NOMO-1 (cell line): ENCODE data around the gene RNF4.
"Not testable (repeated sequence)": the region's sequence is repeated elsewhere in the genome, so short reads cannot be mapped to it uniquely, and the experiment has no call there.

Experiments used
- DNase-seq, 2 experiments: peaks; one replicate each; lab custom pipeline; 2025; ENCODE audit not compliant: unreplicated experiment in 2 of 2; lab: John Stamatoyannopoulos, UW

The RNF4 gene

GRCh38 chr4:2457481-2458295 is 11.2 kb upstream of the RNF4 start:
- DNase-seq, result no peak

- no peak for DNase-seq
These were observed 10.1 kb upstream of the RNF4 start for GRCh38 chr4:2458546-2459491.

GRCh38 chr4:2459589-2460349 is 9.1 kb upstream of the RNF4 start:
- DNase-seq, result no peak

DNA sequence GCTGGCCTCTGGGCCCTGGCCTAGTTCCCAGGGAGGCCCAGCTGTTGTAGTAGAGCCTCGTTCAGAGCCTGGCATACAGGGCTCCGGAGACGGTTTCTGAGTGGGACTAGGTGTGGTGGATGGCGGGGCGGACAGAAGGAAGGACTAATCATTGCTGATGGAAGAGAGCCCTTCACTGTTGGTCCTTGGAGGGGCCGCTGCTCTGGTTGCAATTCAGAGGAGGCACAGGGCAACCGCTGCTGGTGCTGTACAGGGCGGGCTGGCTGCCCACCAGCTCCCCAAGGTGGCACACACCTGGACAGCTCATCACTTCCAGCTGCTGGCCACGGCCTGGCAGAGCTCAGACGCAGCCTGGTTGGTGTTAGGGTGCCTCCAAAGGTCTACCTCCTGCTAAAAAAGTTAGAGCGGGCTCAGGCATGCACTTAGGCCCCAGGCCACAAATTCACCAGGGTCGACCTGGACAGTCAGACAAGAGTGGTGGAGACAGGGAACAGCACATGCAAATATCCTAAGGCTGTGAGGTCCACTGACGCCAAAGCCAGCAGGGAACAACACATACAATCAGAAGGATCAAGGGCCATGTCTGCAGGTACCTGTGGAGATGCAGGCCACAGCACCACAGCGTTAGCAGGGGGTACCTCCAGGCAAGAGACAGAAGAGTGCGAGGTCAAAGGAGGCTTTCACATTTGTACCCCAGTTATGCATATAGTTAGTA is 7.5 kb upstream of the RNF4 start:
- no peak for DNase-seq

- DNase-seq, result peak; percentile 43 to 69
These were observed 6.5 kb upstream of the RNF4 start for GRCh38 chr4:2462218-2462991.

DNA sequence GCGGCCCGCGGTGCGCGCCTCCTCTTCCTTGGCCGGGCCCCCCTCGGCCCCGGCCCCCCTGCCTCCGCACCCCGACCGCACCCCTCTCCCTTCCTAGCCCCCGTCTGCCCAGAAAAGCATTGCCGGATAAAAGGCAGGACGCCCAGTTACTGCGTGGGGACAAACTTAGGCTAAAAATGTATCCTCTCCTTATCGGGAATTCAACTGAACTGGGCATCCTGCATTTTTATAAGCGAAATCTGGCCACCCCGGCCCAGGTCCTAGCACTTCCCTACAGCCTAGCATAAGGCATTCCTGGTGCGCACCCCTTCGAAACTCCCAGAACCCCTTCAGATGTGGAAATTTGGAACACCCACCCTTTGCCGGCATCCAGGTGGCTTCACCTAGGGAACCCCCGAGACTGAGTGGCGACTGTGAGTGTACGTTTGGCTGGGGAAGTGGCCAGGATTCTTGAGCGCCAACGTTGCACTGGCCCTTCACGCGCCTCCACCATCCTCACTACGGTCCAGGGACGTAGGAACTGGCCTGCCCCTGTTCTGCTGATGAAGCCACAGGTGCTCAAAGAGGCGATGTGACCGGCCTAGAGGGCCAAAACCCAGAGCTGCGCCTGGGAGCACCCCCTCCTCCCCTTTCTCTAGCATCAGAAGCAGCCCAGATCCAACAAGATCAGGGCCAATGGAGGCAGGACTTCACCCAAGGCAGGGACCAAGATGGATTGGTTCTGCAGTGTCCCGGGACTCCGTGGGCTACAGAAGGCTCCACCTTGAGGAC is 5.7 kb upstream of the RNF4 start:
- DNase-seq, result no peak

- DNase-seq, result no peak
These were observed 3.9 kb upstream of the RNF4 start for GRCh38 chr4:2465032-2465431.

GRCh38 chr4:2465544-2465943 is 3.4 kb upstream of the RNF4 start:
- not testable (repeated sequence) for DNase-seq

GRCh38 chr4:2469192-2469984 is 482 bp downstream of the RNF4 start:
- DNase-seq, result peak; percentile 32 to 46

GRCh38 chr4:2470791-2471190 is 1.9 kb downstream of the RNF4 start:
- no peak for DNase-seq

DNA sequence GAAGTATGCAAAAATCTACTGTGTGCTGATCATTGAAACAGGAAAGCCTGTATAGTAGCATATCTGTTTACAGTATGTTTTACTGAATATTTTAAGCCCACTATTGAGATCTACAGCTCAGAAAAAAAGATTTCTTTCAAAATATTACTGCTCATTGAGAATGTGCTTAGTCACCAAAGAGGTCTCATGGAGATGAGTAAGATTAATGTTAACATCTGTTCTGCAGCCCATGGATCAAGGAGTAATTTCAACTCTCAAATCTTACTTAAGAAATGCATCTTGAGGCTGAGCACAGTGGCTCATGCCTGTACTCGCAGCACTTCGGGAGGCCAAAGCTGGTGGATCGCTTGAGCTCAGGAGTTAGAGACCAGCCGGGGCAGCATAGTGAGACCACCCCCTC is 3.3 kb downstream of the RNF4 start:
- DNase-seq, result no peak

- DNase-seq, result no peak
These were observed 9.3 kb downstream of the RNF4 start for GRCh38 chr4:2478229-2478628.

DNA sequence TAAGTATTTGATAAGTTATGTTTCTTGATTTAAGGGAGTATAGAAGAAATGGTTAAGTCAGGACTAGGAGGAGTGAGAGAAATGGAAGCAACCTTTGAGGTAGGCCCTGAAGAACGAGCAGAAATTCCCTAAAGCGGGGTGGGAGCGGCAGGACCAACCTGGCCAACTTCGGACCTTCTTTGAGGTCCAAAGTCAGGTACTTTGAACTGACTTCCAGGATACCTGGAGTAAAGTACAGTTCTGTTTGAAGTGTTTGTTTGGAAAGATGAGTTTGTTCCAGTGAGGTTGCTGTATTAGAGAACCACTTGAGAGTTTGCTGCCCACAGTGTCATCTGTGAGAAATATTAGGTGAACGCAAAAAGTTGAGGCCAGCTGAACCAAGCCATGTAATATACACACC is 11.7 kb downstream of the RNF4 start:
- DNase-seq, result no peak

DNA sequence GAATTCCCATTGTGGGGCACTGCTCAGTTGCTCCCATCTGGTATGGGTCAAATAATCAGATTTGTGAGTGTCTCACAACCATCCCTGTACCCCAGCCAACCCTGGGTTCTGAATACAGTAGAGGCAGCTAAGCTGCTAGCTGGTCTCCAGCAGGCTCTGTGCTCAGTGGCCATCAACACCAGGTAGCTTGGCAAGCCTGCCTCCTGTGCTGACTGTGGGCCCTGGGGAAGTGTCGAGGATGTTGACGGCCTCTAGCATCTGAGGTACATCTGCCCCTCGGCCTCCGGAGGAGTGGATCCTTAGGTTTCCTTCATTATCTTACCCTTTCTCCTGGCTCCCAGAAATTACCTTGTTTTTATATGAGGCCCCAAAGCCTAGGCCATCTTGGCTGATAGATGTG is 13.3 kb downstream of the RNF4 start:
- no peak for DNase-seq

- DNase-seq, result no peak
These were observed 13.8 kb downstream of the RNF4 start for GRCh38 chr4:2482693-2483092.

DNA sequence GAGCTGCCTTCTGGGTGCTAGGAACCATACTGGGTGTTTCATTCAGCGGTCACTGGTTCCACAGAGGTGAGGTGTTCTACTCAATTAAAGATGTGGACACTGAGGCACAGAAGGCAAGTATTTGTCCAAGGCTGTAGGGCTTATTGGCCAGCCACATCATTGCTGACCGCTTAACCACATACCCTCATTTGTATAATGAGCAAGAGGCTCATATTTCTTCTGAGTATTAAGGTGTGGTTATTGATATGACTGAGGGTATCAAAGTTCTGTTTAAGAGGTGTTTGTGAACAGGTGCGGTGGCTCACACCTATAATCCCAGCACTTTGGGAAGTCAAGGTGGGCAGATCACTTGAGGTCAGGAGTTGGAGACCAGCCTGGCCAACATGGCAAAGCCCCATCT is 14.3 kb downstream of the RNF4 start:
- DNase-seq, result no peak

DNA sequence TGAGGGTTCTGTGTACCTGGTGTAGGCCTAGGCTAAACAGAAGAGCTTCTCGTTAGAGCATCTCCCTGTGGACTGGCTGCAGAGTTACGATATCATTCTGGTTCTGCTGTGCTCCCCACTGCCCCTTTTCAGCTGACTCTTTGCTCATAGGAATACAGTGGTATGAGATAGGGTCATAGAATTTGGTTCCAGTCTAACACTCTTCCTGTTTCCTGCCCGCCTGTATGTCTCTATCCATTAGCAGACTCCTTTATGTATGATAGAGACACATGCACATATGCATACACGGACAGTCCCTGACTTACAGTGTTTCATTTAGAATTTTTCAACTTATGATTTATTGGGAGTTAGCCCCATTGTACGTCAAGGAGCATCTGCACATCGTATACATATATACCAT is 15.3 kb downstream of the RNF4 start:
- DNase-seq, result no peak

GRCh38 chr4:2484993-2485392 is 16.1 kb downstream of the RNF4 start:
- peak; percentile 94 to 98 for DNase-seq
